Hypothalamus (tissue), 51 donors: ENCODE measurements around the gene METTL26.

ENCODE experiments used
- DNase-seq, 51 donors: peaks; one replicate each; lab custom pipeline; 2025; lab: John Stamatoyannopoulos, UW

The METTL26 gene

GRCh38 chr16:660459-661183 lies 24.5 kb upstream of the METTL26 start:
- peak in 49 of 51 donors; percentile 8 to 92 (median 71) for DNase-seq

GRCh38 chr16:660132-660458 lies 24.0 kb upstream of the METTL26 start:
- no peak for DNase-seq

- DNase-seq = no peak
Measured at GRCh38 chr16:659618-660017, 23.5 kb upstream of the METTL26 start.

DNA sequence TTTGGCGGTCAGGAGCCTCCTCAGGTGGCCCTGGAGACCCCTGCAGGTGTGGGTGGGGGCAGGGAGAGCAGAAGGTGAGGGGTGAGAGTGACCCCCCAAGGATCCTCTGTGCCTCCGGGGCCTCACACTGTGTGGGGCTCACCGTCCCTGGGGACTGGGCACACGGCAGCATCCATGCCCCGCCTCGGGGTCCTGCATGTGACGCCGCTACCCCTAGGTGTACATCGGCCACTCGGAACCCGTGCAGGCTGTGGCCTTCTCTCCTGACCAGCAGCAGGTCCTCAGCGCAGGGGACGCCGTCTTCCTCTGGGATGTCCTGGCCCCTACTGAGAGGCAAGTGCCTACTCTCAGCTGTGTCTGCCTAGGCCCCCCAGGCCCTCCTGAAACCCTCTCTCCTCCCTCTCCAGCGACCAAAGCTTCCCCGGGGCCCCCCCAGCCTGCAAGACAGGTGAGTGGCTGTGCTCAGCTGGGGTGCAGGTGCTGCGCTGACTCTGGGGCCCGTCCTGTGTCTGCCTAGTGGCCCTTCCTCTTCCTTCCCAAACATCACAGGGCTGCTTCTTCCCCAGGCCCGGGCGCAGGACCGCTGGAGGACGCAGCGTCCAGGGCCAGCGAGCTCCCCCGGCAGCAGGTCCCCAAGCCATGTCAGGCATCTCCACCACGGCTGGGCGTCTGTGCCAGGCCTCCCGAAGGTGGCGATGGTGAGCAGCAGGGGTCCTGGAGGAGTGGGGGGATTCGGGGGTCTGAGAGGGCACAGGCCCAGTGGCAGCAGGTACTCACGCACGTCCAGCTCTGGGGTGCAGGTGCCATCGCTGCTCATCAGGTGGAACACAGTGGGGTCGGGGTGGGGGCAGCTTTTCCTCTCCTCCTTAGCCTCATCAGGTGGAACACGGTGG lies 22.8 kb upstream of the METTL26 start:
- DNase-seq = no peak

- DNase-seq = no peak
Measured at GRCh38 chr16:657487-657886, 21.4 kb upstream of the METTL26 start.

DNA sequence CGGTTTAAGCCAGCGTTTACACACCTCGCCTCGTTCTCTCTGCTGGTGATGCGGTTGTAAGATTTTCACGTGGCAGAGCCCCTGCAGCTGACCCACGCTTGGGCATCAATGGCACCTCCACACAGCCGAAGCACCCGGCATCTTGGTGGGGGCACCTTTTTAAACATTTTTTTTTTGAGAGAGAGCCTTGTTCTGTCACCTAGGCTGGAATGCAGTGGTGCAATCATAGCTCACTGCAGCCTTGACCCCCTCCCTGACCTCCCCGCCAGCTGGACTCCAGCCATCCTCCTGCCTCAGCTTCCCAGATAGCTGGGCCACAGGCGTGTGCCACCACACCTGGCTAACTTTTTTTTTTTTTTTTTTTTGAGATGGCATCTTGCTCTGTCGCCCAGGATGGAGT lies 17.9 kb upstream of the METTL26 start:
- no peak for DNase-seq

DNA sequence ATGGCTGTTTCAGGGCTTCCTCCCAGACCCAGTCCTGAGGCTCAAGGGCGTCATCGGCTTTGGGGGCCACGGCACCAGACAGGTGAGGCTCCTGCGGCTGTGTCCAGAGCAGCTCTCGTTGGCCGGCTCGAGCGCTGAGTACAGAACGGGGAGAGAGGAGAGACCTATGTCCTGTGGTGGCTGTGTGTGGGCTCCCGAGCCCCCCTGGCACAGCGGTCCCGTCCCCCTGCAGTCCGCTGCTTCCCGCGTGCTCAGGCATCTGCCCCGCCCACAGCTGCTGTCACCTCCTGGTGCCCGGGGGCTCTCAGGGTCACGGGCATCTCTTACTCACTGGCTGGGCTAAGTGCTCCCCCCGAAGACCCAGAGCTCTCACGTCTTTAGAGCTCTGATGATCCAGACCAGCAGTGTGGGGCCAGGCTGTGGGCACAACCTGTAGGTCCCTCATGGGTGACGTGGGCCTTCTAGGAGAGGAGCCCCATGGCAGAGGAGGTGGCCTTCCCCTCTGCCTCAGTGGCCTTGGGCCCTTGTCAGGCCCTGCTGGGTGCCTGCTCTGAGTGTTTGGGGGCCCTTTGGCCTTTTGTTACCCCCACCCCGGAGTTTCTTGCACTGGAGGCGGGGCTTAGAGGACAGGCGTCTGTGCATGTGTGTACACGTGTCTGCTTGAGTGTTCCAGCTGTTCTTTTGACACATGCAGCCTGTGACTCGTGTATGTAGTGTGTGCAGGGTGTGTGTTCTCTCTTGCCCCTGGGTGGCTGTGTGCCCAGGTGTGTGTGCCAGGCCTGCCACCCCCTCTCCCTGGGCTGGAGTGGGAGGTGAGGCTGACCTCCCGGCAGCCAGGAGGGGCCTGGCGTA lies 16.6 kb upstream of the METTL26 start:
- no peak for DNase-seq

GRCh38 chr16:651844-652243 lies 15.7 kb upstream of the METTL26 start:
- DNase-seq = no peak

GRCh38 chr16:649631-650030 lies 13.5 kb upstream of the METTL26 start:
- no peak for DNase-seq

GRCh38 chr16:648781-649589 lies 12.9 kb upstream of the METTL26 start, which contains the start of gene WDR90:
WDR90 (plus strand) TSS chr16:649365; CDS start chr16:649417, 52 bp downstream.
- DNase-seq = peak; percentile 39 to 98 (median 89)

GRCh38 chr16:648071-648780 lies 12.1 kb upstream of the METTL26 start:
- DNase-seq = peak in 6 of 51 donors; percentile 11 to 25 (median 22)

DNA sequence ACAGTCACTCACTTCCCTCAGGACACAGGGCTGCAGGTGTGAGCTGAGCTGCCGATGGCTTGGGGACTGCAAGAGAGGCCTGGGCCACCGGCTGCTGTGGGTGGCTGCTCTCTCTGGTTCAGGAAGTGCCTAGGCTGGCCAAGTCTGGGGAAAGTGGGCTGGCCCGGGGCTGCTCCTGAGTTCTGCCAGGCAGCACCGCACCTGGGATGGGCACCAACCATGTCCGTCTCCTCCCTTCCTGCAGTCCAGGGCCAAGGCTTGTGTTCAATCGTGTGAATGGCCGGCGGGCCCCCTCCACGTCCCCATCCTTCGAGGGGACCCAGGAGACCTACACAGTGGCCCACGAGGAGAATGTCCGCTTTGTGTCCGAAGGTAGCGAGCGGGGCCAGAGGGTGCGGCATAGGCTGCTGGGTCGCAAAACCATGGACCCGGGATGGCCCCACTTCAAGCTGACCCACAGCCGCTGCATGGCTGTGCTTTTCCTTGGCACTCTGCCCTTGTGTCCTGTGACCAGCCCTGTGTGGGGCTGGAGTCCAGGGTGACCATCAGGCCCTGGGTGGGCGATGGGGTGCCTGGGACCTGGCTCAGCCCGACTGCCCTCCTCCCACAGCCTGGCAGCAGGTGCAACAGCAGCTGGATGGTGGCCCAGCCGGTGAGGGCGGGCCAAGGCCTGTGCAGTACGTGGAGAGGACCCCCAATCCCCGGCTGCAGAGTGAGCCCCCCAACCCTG lies 11.2 kb upstream of the METTL26 start:
- peak in 2 of 51 donors; percentile 15 to 18 for DNase-seq

DNA sequence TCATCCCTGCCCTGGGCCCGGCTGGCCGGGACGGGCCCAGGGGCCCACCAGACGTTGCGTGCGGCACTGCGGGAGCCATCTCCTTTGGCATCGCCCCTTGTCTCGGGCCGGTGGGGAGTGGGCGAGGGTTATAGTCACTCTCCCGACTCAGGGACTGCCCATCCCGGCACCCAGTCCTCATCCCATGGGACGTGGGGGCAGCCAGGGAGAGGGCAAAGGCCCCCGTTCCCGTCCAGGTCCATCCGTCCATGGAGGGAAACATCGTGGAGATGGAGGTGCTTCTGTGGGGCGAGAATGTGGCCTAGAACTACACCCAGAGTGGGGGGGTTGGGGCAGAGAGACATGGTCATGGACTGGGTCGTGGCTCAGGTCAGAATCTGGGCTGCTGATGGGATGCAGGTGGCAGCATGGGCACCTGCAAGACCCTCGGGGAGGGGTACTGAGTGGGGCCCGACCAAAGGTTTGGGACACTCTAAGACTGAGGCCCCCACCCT lies 10.6 kb upstream of the METTL26 start:
- no peak for DNase-seq

GRCh38 chr16:645852-646678 lies 10.0 kb upstream of the METTL26 start:
- DNase-seq = no peak

DNA sequence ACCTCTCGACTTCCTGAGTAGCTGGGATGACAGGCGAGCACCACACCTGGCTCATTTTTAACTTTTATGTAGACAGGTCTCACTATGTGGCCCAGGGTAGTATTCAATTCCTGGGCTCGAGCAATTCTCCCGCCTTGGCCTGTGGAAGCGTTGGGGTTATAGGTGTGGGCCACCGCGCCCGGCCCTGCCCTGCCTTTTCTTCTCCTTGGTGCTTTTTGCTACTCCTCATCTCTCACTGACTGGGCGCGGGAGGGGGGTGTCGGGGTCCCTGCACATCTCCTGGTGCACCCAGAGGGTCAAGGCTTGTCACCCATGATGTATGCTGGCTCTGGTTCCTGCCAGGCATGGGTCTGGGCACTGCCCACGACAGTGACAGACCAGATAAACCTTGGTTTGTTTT lies 8.5 kb upstream of the METTL26 start:
- DNase-seq = no peak

GRCh38 chr16:643050-643368 lies 6.9 kb upstream of the METTL26 start:
- no peak for DNase-seq

GRCh38 chr16:642189-643049 lies 6.3 kb upstream of the METTL26 start:
- peak in 25 of 51 donors; percentile 5 to 63 (median 37) for DNase-seq
